A549 (cell line): ENCODE data around the gene CXCL6. TPM values are rescaled to one million over a fixed set of nuclear protein-coding genes. Genes with fewer than 3 reads are reported as not detected.

Source experiments
- ATAC-seq, 2 experiments: fragments of 200-7000 bp in 1 of 2; fragments of >200 bp in 1 of 2; cut with Nextera tagmentation in 1 of 2; cut with Tn5 transposase in 1 of 2; 3 replicates each; pipeline versions ENCODE4 v1.8.0 to v1.9.1; 2018 to 2020; ENCODE audit warnings: mild to moderate bottlenecking in 1 of 2, moderate library complexity in 1 of 2
- CTCF ChIA-PET: fragments of 300-600 bp; sonication (Branson Sonifier 250); formaldehyde crosslinking; extraction: SDS; loops from one replicate; lab custom pipeline; 2021; ENCODE audit warnings: antibody characterized with exemption, inconsistent platforms; lab: Yijun Ruan, JAX
- POLR2A ChIA-PET: fragments of 350-600 bp; formaldehyde crosslinking; extraction: SDS; loops from one replicate; lab custom pipeline; 2021; ENCODE audit warnings: antibody characterized with exemption, inconsistent platforms; lab: Yijun Ruan, JAX
- DNase-seq, 2 experiments: peaks; one replicate each; pipeline versions ENCODE4 v3.0.0 to v3.0.0-alpha.2; 2011 to 2016; ENCODE audit warnings: low read depth in 1 of 2, low spot score in 1 of 2
- FAIRE-seq: peaks from 2 replicates; lab custom pipeline; 2011; peaks lifted over from hg19 to GRCh38; lab: Jason Lieb, UNC
- H3K27ac ChIP-seq, 2 experiments: fragments of >200 bp; sonication (Bioruptor Twin); formaldehyde crosslinking; 3 replicates each; pipeline ENCODE4 v1.5.1; 2016 to 2017
- H3K4me1 ChIP-seq: fragments of >200 bp; sonication (Bioruptor Twin); formaldehyde crosslinking; 3 replicates; pipeline ENCODE4 v1.6.1; 2016
- H3K4me2 ChIP-seq: fragments of >200 bp; sonication (Bioruptor Twin); formaldehyde crosslinking; 3 replicates; pipeline ENCODE4 v1.6.1; 2016
- H3K4me3 ChIP-seq: fragments of >200 bp; sonication (Bioruptor Twin); formaldehyde crosslinking; 3 replicates; pipeline ENCODE4 v1.5.1; 2016
- H3K9me3 ChIP-seq: fragments of >200 bp; sonication (Bioruptor Twin); formaldehyde crosslinking; 3 replicates; pipeline ENCODE4 v1.6.1; 2016
- ATOH8 ChIP-seq: fragments of 250-450 bp; sonication (Bioruptor Pico); IDR thresholded peaks from 2 replicates; pipeline ENCODE4 v1.5.0; 2020; ENCODE audit warnings: low read depth, mild to moderate bottlenecking, moderate library complexity
- BCL3 ChIP-seq: fragments of >200 bp; sonication (Bioruptor Twin); formaldehyde crosslinking; IDR thresholded peaks from 3 replicates; pipeline ENCODE4 v1.6.1; 2016
- CEBPB ChIP-seq, 2 experiments: fragments of >200 bp in 1 of 2; sonication (Bioruptor Twin) in 1 of 2; formaldehyde crosslinking in 1 of 2; IDR thresholded peaks; 2 replicates each; pipeline ENCODE4 v1.6.1; 2012 to 2016
- CHD4 ChIP-seq: fragments of 200-600 bp; sonication (generic); IDR thresholded peaks from 2 replicates; pipeline ENCODE4 v1.6.1; 2016; ENCODE audit warnings: antibody characterized with exemption, mild to moderate bottlenecking, borderline replicate concordance
- EHF ChIP-seq: fragments of 250-450 bp; sonication (Bioruptor Pico); IDR thresholded peaks from 2 replicates; pipeline ENCODE4 v1.5.0; 2020; ENCODE audit warnings: mild to moderate bottlenecking
- EHMT2 ChIP-seq: fragments of 200-600 bp; sonication (generic); IDR thresholded peaks from 2 replicates; pipeline ENCODE4 v1.6.1; 2016; ENCODE audit warnings: antibody characterized with exemption, low read depth, mild to moderate bottlenecking, moderate library complexity
- EP300 ChIP-seq, 2 experiments: fragments of >200 bp; sonication (Bioruptor Twin); formaldehyde crosslinking; IDR thresholded peaks; 2 replicates in 1 of 2; 3 replicates in 1 of 2; pipeline ENCODE4 v1.6.1; 2016 to 2017
- FOSB ChIP-seq: fragments of 250-450 bp; sonication (Bioruptor Pico); IDR thresholded peaks from 2 replicates; pipeline ENCODE4 v1.5.0; 2020; ENCODE audit warnings: mild to moderate bottlenecking, moderate library complexity
- GATA3 ChIP-seq: IDR thresholded peaks from 2 replicates; pipeline ENCODE4 v1.6.1; 2012; ENCODE audit warnings: borderline replicate concordance
- HES2 ChIP-seq: fragments of >200 bp; sonication (Bioruptor Twin); formaldehyde crosslinking; IDR thresholded peaks from 2 replicates; pipeline ENCODE4 v1.6.1; 2016
- HEYL ChIP-seq: fragments of 250-450 bp; sonication (Bioruptor Pico); IDR thresholded peaks from 2 replicates; pipeline ENCODE4 v1.8.0; 2021; ENCODE audit warnings: mild to moderate bottlenecking, moderate library complexity
- HOXA7 ChIP-seq: fragments of 250-450 bp; sonication (Bioruptor Pico); IDR thresholded peaks from 2 replicates; pipeline ENCODE4 v1.5.0; 2020; ENCODE audit warnings: mild to moderate bottlenecking, moderate library complexity
- HOXB13 ChIP-seq: fragments of 250-450 bp; sonication (Bioruptor Pico); IDR thresholded peaks from 2 replicates; pipeline ENCODE4 v1.5.0; 2020; ENCODE audit warnings: low read depth, mild to moderate bottlenecking, moderate library complexity
- HOXB5 ChIP-seq: fragments of 250-450 bp; sonication (Bioruptor Pico); IDR thresholded peaks from 2 replicates; pipeline ENCODE4 v1.5.0; 2020; ENCODE audit warnings: mild to moderate bottlenecking, moderate library complexity
- KDM1A ChIP-seq: fragments of 200-600 bp; sonication (generic); IDR thresholded peaks from 2 replicates; pipeline ENCODE4 v1.6.1; 2016; ENCODE audit warnings: low read depth, mild to moderate bottlenecking
- KDM5A ChIP-seq: fragments of 200-600 bp; sonication (generic); IDR thresholded peaks from 2 replicates; pipeline ENCODE4 v1.6.1; 2016; ENCODE audit warnings: antibody characterized with exemption, mild to moderate bottlenecking
- MAFK ChIP-seq: fragments of 450-650 bp; IDR thresholded peaks from 2 replicates; pipeline ENCODE4 v1.6.1; 2014; ENCODE audit not compliant: partially characterized antibody
- MYC ChIP-seq: IDR thresholded peaks from 2 replicates; pipeline ENCODE4 v1.6.1; 2012; ENCODE audit warnings: mild to moderate bottlenecking, inconsistent platforms, low read length, improper control_type of control experiment, borderline replicate concordance
- PBX3 ChIP-seq: IDR thresholded peaks from 2 replicates; pipeline ENCODE4 v1.6.1; 2012
- POLR2A ChIP-seq: IDR thresholded peaks from 2 replicates; pipeline ENCODE4 v1.6.1; 2012; ENCODE audit warnings: mild to moderate bottlenecking, low read length
- RAD21 ChIP-seq, 2 experiments: fragments of >200 bp in 1 of 2; sonication (Bioruptor Twin) in 1 of 2; formaldehyde crosslinking in 1 of 2; IDR thresholded peaks in 1 of 2; conservative IDR thresholded peaks in 1 of 2; 2 replicates in 1 of 2; 3 replicates in 1 of 2; pipeline ENCODE4 v1.6.1; 2012 to 2018; ENCODE audit warnings: inconsistent platforms in 1 of 2
- REST ChIP-seq: fragments of 200-600 bp; sonication (generic); IDR thresholded peaks from 2 replicates; pipeline ENCODE4 v1.6.1; 2016; ENCODE audit warnings: antibody characterized with exemption, mild to moderate bottlenecking, moderate library complexity
- RNF2 ChIP-seq: fragments of 200-600 bp; sonication (generic); IDR thresholded peaks from 2 replicates; pipeline ENCODE4 v1.6.1; 2016; ENCODE audit warnings: low read depth, mild to moderate bottlenecking, antibody characterized with exemption, moderate library complexity, borderline replicate concordance
- SREBF2 ChIP-seq: fragments of 450-650 bp; IDR thresholded peaks from 2 replicates; pipeline ENCODE4 v1.6.1; 2014; ENCODE audit warnings: mild to moderate bottlenecking, moderate library complexity
- USF2 ChIP-seq: fragments of 450-650 bp; IDR thresholded peaks from 2 replicates; pipeline ENCODE4 v1.6.1; 2014; ENCODE audit warnings: antibody characterized with exemption
- ZC3H11A ChIP-seq: fragments of 450-650 bp; IDR thresholded peaks from 2 replicates; pipeline ENCODE4 v1.6.1; 2014; ENCODE audit warnings: antibody characterized with exemption, mild to moderate bottlenecking
- ZSCAN20 ChIP-seq: fragments of 250-450 bp; sonication (Bioruptor Pico); IDR thresholded peaks from 2 replicates; pipeline ENCODE4 v1.8.0; 2022; ENCODE audit warnings: mild to moderate bottlenecking, moderate library complexity
- polyA plus RNA-seq, 4 experiments: library from polyadenylated mRNA; depleted of rRNA in 3 of 4; stranded (reverse); fragments of >200 nt; fragmentation: RNase III in 1 of 4; extraction: RNeasy Plus Mini Kit Qiagen cat#74134 plus additional on column Dnase treatment in 1 of 4; gene quantifications; 2 replicates in 3 of 4; 3 replicates in 1 of 4; pipeline ENCODE4 v1.2.3, GENCODE V29; 2011 to 2017
- TF ChIP-seq, protein P1 (sequence below): IDR thresholded peaks from 2 replicates; pipeline ENCODE4 v1.6.1; 2012; ENCODE audit warnings: low read depth, borderline replicate concordance

The CXCL6 gene
- polyA plus RNA-seq, 2 of the 4 experiments (the other 2 are of a cell fraction), result 0.06 TPM; not detected in 1

GRCh38 chr4:73842696-73843095 is 6.2 kb downstream of the CXCL6 start:
- peak overlapping the region in 1 of 2 experiments; percentile 47; a peak in 1 of 6 replicates for H3K27ac ChIP-seq
- no peak for DNase-seq
- FAIRE-seq, result no peak
- H3K9me3 ChIP-seq, result no peaks in the 10 kb centered on the region
- H3K4me2 ChIP-seq, result no peak overlapping the region
- H3K4me3 ChIP-seq, result no peak overlapping the region
- TF ChIP-seq EP300 (IDR thresholded peaks at IDR 0.05), result no peak
- no peak for TF ChIP-seq USF2
- TF ChIP-seq HEYL (CRISPR knock-in tag), result no peak
- no peak for TF ChIP-seq REST
- no peak for TF ChIP-seq ZC3H11A
- no peak for TF ChIP-seq SREBF2
- TF ChIP-seq KDM5A, result no peak
- TF ChIP-seq CHD4, result no peak
- TF ChIP-seq HOXB5 (CRISPR knock-in tag), result no peak
- no peak for TF ChIP-seq HOXB13 (CRISPR knock-in tag)
- no peak for TF ChIP-seq ATOH8 (CRISPR knock-in tag)
- no peak for TF ChIP-seq FOSB (CRISPR knock-in tag)
- no peak for TF ChIP-seq PBX3
- no peak for TF ChIP-seq MAFK
- no peak for TF ChIP-seq BCL3
- TF ChIP-seq RNF2, result no peak
- no peak for TF ChIP-seq CEBPB (IDR thresholded peaks at IDR 0.05)
- no peak for TF ChIP-seq POLR2A
- TF ChIP-seq GATA3, result no peak
- CTCF ChIA-PET, result interaction anchor here (1.8 kb wide), 1 partner anchor 113 kb away, joined by 5 read pairs; no protein-coding TSS in a partner anchor
- ATAC-seq, result no peak
- peaks cover 14% of the 10 kb centered on the region; the same call in 2 of the 3 replicates for H3K4me1 ChIP-seq
- POLR2A ChIA-PET, result no interaction called here

DNA sequence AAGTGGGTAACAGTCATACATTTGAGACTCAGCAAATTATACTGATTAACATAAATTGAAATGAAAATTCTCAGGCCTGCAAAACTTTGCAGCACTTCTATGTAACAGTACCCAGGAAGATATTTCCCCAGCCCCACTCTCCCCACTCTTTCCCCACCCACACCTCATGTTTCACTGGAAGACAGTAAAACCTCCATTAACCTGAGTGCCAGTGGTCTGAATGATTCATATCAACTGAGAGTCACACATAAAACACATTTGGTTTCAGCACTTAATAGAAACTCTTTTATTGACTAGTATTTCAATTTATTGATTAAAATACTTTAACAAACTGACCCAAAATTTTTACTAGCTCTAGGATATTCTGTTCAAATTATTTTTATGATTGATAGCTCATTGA is 6.9 kb downstream of the CXCL6 start:
- Histone ChIP-seq H3K27ac (peak overlapping the region in 1 of 2 experiments; percentile 32; a peak in 2 of 6 replicates), H3K4me2 (peak overlapping the region; percentile 48; the same call in 1 of the 3 replicates), H3K9me3 (no peaks in the 10 kb centered on the region), H3K4me3 (no peak overlapping the region), H3K4me1 (peaks cover 14% of the 10 kb centered on the region; the same call in 2 of the 3 replicates)
- POLR2A ChIA-PET, result no interaction called here
- no peak for FAIRE-seq
- no peak for ATAC-seq
- DNase-seq, result no peak
- CTCF ChIA-PET, result interaction anchor here (1.7 to 1.8 kb wide), 2 partner anchors 21 to 114 kb away, joined by 3 to 5 read pairs; no protein-coding TSS in a partner anchor
- TF ChIP-seq POLR2A (no peak), RAD21 (conservative IDR thresholded peaks at IDR 0.05 in 1 of 2, IDR thresholded peaks at IDR 0.05 in 1 of 2) (no peak), HES2 (no peak), HOXB13 (CRISPR knock-in tag) (no peak), EHF (CRISPR knock-in tag) (no peak), ZSCAN20 (CRISPR knock-in tag) (no peak), USF2 (no peak), ZC3H11A (no peak), HOXA7 (CRISPR knock-in tag) (no peak), GATA3 (no peak), KDM1A (no peak), MAFK (no peak), MYC (no peak), SREBF2 (no peak), EHMT2 (no peak)
- TF ChIP-seq, protein P1, sequence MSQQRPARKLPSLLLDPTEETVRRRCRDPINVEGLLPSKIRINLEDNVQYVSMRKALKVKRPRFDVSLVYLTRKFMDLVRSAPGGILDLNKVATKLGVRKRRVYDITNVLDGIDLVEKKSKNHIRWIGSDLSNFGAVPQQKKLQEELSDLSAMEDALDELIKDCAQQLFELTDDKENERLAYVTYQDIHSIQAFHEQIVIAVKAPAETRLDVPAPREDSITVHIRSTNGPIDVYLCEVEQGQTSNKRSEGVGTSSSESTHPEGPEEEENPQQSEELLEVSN, result no peak
